ENCODE data around the gene SIN3A. TPM values are rescaled to one million over a fixed set of nuclear protein-coding genes. Genes with fewer than 3 reads are reported as not detected.
"Not testable (repeated sequence)": the region's sequence is repeated elsewhere in the genome, so short reads cannot be mapped to it uniquely, and the experiment has no call there.

Gene SIN3A
- total and polyA plus RNA-seq, 2 of the 4 experiments (the other 2 are of a cell fraction), result 21.2 to 31.5 TPM

GRCh38 chr15:75445324-75445723, 6.2 kb downstream of the SIN3A start:
- POLR2A ChIA-PET (ENCODE audit: unreplicated experiment), result not testable (repeated sequence)
- WGBS, 2 experiments (ENCODE audit: extremely low coverage in 2 of 2, insufficient read length in 1 of 2), result no CpG with 5 or more reads among the region's 10 CpGs

More at GRCh38 chr15:75445324-75445723, 6.2 kb downstream of the SIN3A start:
- peaks cover 8 to 73% of the 10 kb centered on the region in 2 experiments for H3K79me1 ChIP-seq (ENCODE audit: low read depth in 1 of 2, low read length in 2 of 2)
- H4K91ac ChIP-seq (ENCODE audit: insufficient read depth, low read depth, low read length); H3K18ac ChIP-seq (ENCODE audit: low read depth, low read length); dilution Hi-C loops (cut with HindIII; ENCODE audit: low sequenced_read_pairs, unreplicated experiment); H4K5ac ChIP-seq (ENCODE audit: low read depth, low read length); H2AK5ac ChIP-seq (ENCODE audit: low read depth, low read length); in situ Hi-C loops (cut with MboI; ENCODE audit: low sequenced_read_pairs); H2AFZ ChIP-seq (replicated peaks; ENCODE audit: low read length, poor library complexity); BruUV-seq (replicated peaks); H3K9ac ChIP-seq (ENCODE audit: low read depth, low read length); H3K27me3 ChIP-seq (ENCODE audit: control insufficient read depth, insufficient read depth, low read length); H2BK5ac ChIP-seq (ENCODE audit: low read depth, low read length, poor library complexity, severe bottlenecking); H2BK20ac ChIP-seq (ENCODE audit: low read depth, low read length); H3K4ac ChIP-seq (ENCODE audit: low read depth, low read length); H3K9me3 ChIP-seq (ENCODE audit: control insufficient read depth, insufficient read depth, low read length); H3K23ac ChIP-seq (ENCODE audit: low read depth, low read length); H3K27ac ChIP-seq (ENCODE audit: insufficient read depth, low read length); H2AK9ac ChIP-seq (replicated peaks; ENCODE audit: low read depth, low read length, poor library complexity); H2BK120ac ChIP-seq (ENCODE audit: low read depth, low read length); H2BK15ac ChIP-seq (ENCODE audit: low read depth, low read length); CTCF ChIA-PET; H3K36me3 ChIP-seq (ENCODE audit: control insufficient read depth, insufficient read depth, low read length); H3K4me1 ChIP-seq (ENCODE audit: control insufficient read depth, insufficient read depth, low read length); H4K8ac ChIP-seq (ENCODE audit: low read depth in 2 of 2, low read length in 2 of 2); H3K56ac ChIP-seq (ENCODE audit: extremely low read depth, insufficient read depth, low read length); intact Hi-C loops (cut with micrococcal nuclease); ATAC-seq (ENCODE audit: low read depth); DNase-seq; H3K4me2 ChIP-seq (ENCODE audit: low read depth, low read length); H3K14ac ChIP-seq (replicated peaks; ENCODE audit: low read depth, low read length); H3K4me3 ChIP-seq (ENCODE audit: insufficient read depth, low read depth, low read length): not testable (repeated sequence)
- peaks cover 67% of the 10 kb centered on the region for H4K20me1 ChIP-seq (ENCODE audit: insufficient read depth, low read length)
- H3K9me1 ChIP-seq (ENCODE audit: insufficient read depth, low read length), result peaks cover 18% of the 10 kb centered on the region

Measured in IMR-90 (cell line).